OCI-LY1 (cell line): ENCODE data around the gene EIF2S3B.

Source experiments
- H2AFZ ChIP-seq: fragments of 200-600 bp; sonication (generic), shearing (Covaris generic); 2 replicates; pipeline ENCODE4 v1.6.0; 2014; ENCODE audit warnings: antibody characterized with exemption, mild to moderate bottlenecking, low read length
- H3F3A ChIP-seq: fragments of 200-600 bp; sonication (generic), shearing (Covaris generic); 2 replicates; pipeline ENCODE4 v1.6.0; 2014; ENCODE audit warnings: mild to moderate bottlenecking, antibody characterized with exemption, low read length, moderate library complexity; ENCODE audit not compliant: insufficient read depth
- H3K27ac ChIP-seq: fragments of 200-600 bp; sonication (generic); 2 replicates; pipeline ENCODE4 v1.5.1; 2014; ENCODE audit warnings: low read length, mixed run types, mild to moderate bottlenecking, low read depth; ENCODE audit not compliant: poor library complexity, severe bottlenecking
- H3K27me3 ChIP-seq: fragments of 200-600 bp; sonication (generic); 2 replicates; pipeline ENCODE4 v1.6.0; 2014; ENCODE audit warnings: antibody characterized with exemption, mild to moderate bottlenecking, low read length, moderate library complexity; ENCODE audit not compliant: insufficient read depth
- H3K36me3 ChIP-seq: fragments of 200-600 bp; sonication (generic); 2 replicates; pipeline ENCODE4 v1.6.1; 2014; ENCODE audit warnings: mild to moderate bottlenecking, antibody characterized with exemption, low read length, moderate library complexity, mixed read lengths; ENCODE audit not compliant: insufficient read depth
- H3K4me1 ChIP-seq: fragments of 200-600 bp; sonication (generic); 2 replicates; pipeline ENCODE4 v1.5.1; 2014; ENCODE audit warnings: mild to moderate bottlenecking, low read length, moderate library complexity; ENCODE audit not compliant: insufficient read depth, severe bottlenecking
- H3K4me2 ChIP-seq: fragments of 200-600 bp; sonication (generic), shearing (Covaris generic); 2 replicates; pipeline ENCODE4 v1.6.1; 2014; ENCODE audit warnings: low read length
- H3K4me3 ChIP-seq: fragments of 200-600 bp; sonication (generic); 2 replicates; pipeline ENCODE4 v1.5.1; 2014; ENCODE audit warnings: low read length, low read depth, mild to moderate bottlenecking, mixed read lengths; ENCODE audit not compliant: poor library complexity, severe bottlenecking
- H3K79me2 ChIP-seq: fragments of 200-600 bp; shearing (Covaris generic); 2 replicates; pipeline ENCODE4 v1.6.1; 2016; ENCODE audit warnings: mixed run types, low read length, mixed read lengths; ENCODE audit not compliant: insufficient read depth
- H3K9ac ChIP-seq: fragments of 200-600 bp; sonication (generic), shearing (Covaris generic); 2 replicates; pipeline ENCODE4 v1.6.1; 2014; ENCODE audit warnings: mild to moderate bottlenecking, low read length, mixed read lengths
- H3K9me2 ChIP-seq: fragments of 200-600 bp; sonication (generic), shearing (Covaris generic); 2 replicates; pipeline ENCODE4 v1.6.1; 2014; ENCODE audit warnings: low read depth, mild to moderate bottlenecking, low read length, mixed read lengths
- H3K9me3 ChIP-seq: fragments of 200-600 bp; shearing (Covaris generic); 2 replicates; pipeline ENCODE4 v1.6.1; 2014; ENCODE audit warnings: low read length, mixed read lengths
- H4K20me1 ChIP-seq: fragments of 200-600 bp; sonication (generic), shearing (Covaris generic); 2 replicates; pipeline ENCODE4 v1.6.0; 2016; ENCODE audit warnings: mild to moderate bottlenecking, low read length; ENCODE audit not compliant: insufficient read depth
- CTCF ChIP-seq: fragments of 200-600 bp; sonication (generic), shearing (Covaris generic); IDR thresholded peaks from 2 replicates; pipeline ENCODE4 v1.5.1; 2017; ENCODE audit warnings: mild to moderate bottlenecking, antibody characterized with exemption, low read length, moderate library complexity, mixed read lengths
- EZH2 ChIP-seq: fragments of 200-600 bp; sonication (generic), shearing (Covaris generic); IDR thresholded peaks from 2 replicates; pipeline ENCODE4 v1.8.0; 2017; ENCODE audit warnings: borderline replicate concordance, mixed run types, mild to moderate bottlenecking, antibody characterized with exemption, low read length, moderate library complexity, mixed read lengths

The EIF2S3B gene

GRCh38 chr12:10505620-10506019 lies at the start of gene EIF2S3B:
Gene EIF2S3B (plus strand): TSS chr12:10505890. CDS start chr12:10505903, 13 bp downstream.
- Histone ChIP-seq H3K79me2 (no peaks in the 10 kb centered on the region), H3K9me2 (no peaks in the 10 kb centered on the region), H3K27me3 (no peaks in the 10 kb centered on the region), H3K4me2 (no peak within 1 kb of the TSS), H3K36me3 (no peaks in the 10 kb centered on the region; the same call in 1 of the 2 replicates), H3F3A (no peaks in the 10 kb centered on the region), H3K4me3 (no peak within 1 kb of the TSS), H2AFZ (no peak within 1 kb of the TSS), H3K27ac (no peak within 1 kb of the TSS), H3K9ac (no peak within 1 kb of the TSS), H3K9me3 (peaks cover 8% of the 10 kb centered on the region), H4K20me1 (no peaks in the 10 kb centered on the region), H3K4me1 (peaks cover 12% of the 10 kb centered on the region)
- no peak for TF ChIP-seq CTCF
- TF ChIP-seq EZH2 = no peak

- Histone ChIP-seq H3K79me2 (no peaks in the 10 kb centered on the region), H3K4me1 (peaks cover 20% of the 10 kb centered on the region), H3K27ac (no peak overlapping the region), H3K4me2 (no peak overlapping the region), H3K9me2 (no peaks in the 10 kb centered on the region), H3K9me3 (peaks cover 18% of the 10 kb centered on the region), H4K20me1 (no peaks in the 10 kb centered on the region), H3K36me3 (no peaks in the 10 kb centered on the region; the same call in 1 of the 2 replicates), H2AFZ (no peak overlapping the region), H3K9ac (no peak overlapping the region), H3K4me3 (no peak overlapping the region), H3F3A (no peaks in the 10 kb centered on the region), H3K27me3 (no peaks in the 10 kb centered on the region)
- TF ChIP-seq EZH2 (no peak), CTCF (no peak)
Measured at GRCh38 chr12:10456856-10457255, 48.8 kb upstream of the EIF2S3B start.

GRCh38 chr12:10457760-10458159 lies 47.9 kb upstream of the EIF2S3B start:
- H3K27me3 ChIP-seq = no peaks in the 10 kb centered on the region
- TF ChIP-seq CTCF (no peak), EZH2 (no peak)
- H3K4me1 ChIP-seq = peaks cover 20% of the 10 kb centered on the region
- no peak overlapping the region for H3K9ac ChIP-seq
- peaks cover 21% of the 10 kb centered on the region for H3K9me3 ChIP-seq
- no peak overlapping the region for H3K27ac ChIP-seq
- no peaks in the 10 kb centered on the region for H3F3A ChIP-seq
- H3K79me2 ChIP-seq = no peaks in the 10 kb centered on the region
- H3K4me2 ChIP-seq = no peak overlapping the region
- H2AFZ ChIP-seq = no peak overlapping the region
- no peak overlapping the region for H3K4me3 ChIP-seq
- no peaks in the 10 kb centered on the region; the same call in 1 of the 2 replicates for H3K36me3 ChIP-seq
- no peaks in the 10 kb centered on the region for H4K20me1 ChIP-seq
- no peaks in the 10 kb centered on the region for H3K9me2 ChIP-seq
